Gastroesophageal sphincter (tissue), 4 donors: Measurements from ENCODE around the gene IGSF1. TPM values are rescaled to one million over a fixed set of nuclear protein-coding genes. Genes with fewer than 3 reads are reported as not detected.

Experiments used
- ATAC-seq: fragments of 150-250 bp; one replicate; pipeline ENCODE4 v1.9.1; 2016; ENCODE audit warnings: mild to moderate bottlenecking, moderate library complexity
- H3K27ac ChIP-seq, 4 donors: fragments of 200-600 bp; sonication (generic) in 3 of 4; 1 replicate in 3 of 4; 2 replicates in 1 of 4; pipeline ENCODE4 v1.5.1; 2016 to 2019
- H3K27me3 ChIP-seq: fragments of 200-600 bp; sonication (generic); one replicate; pipeline ENCODE4 v1.5.1; 2019
- H3K36me3 ChIP-seq, 2 donors: fragments of 200-600 bp; sonication (generic); one replicate each; pipeline ENCODE4 v1.5.1; 2019; ENCODE audit warnings: control low read depth in 1 of 2
- H3K4me1 ChIP-seq, 3 donors: fragments of 200-600 bp; sonication (generic); 1 replicate in 2 of 3; 2 replicates in 1 of 3; pipeline ENCODE4 v1.5.1; 2016 to 2019; ENCODE audit warnings: control low read depth in 2 of 3
- H3K4me3 ChIP-seq, 2 donors: fragments of 200-600 bp; sonication (generic); one replicate each; pipeline ENCODE4 v1.5.1; 2019; ENCODE audit warnings: mild to moderate bottlenecking in 1 of 2, moderate library complexity in 1 of 2
- H3K9me3 ChIP-seq, 3 donors: fragments of 200-600 bp; sonication (generic); one replicate each; pipeline ENCODE4 v1.5.1; 2017 to 2019; ENCODE audit warnings: control low read depth in 2 of 3
- CTCF ChIP-seq, 4 experiments: fragments of 200-600 bp in 2 of 4; fragments of 450-650 bp in 2 of 4; sonication (generic) in 1 of 4; IDR thresholded peaks; one replicate each; pipeline ENCODE4 v1.5.1; 2017 to 2019; ENCODE audit warnings: antibody characterized with exemption in 4 of 4, mild to moderate bottlenecking in 2 of 4, moderate library complexity in 2 of 4
- EP300 ChIP-seq: sonication (generic); formaldehyde crosslinking; IDR thresholded peaks from one replicate; pipeline ENCODE4 v1.6.1; 2017; ENCODE audit warnings: antibody characterized with exemption, mild to moderate bottlenecking
- POLR2A ChIP-seq, 2 donors: fragments of 450-650 bp; IDR thresholded peaks; one replicate each; pipeline ENCODE4 v1.6.1; 2017; ENCODE audit warnings: antibody characterized with exemption in 2 of 2, mild to moderate bottlenecking in 2 of 2, moderate library complexity in 1 of 2
- POLR2AphosphoS5 ChIP-seq: sonication (generic); formaldehyde crosslinking; IDR thresholded peaks from one replicate; pipeline ENCODE4 v1.6.1; 2017; ENCODE audit warnings: antibody characterized with exemption
- WGBS, 2 donors: methylation state at CpG; one replicate each; pipeline ENCODE4 v1.1.5; 2018; ENCODE audit warnings: low coverage in 1 of 2; 5-methylcytosine and 5-hydroxymethylcytosine counted together
- total RNA-seq, 4 donors: library from RNA; depleted of rRNA; stranded (reverse); fragments of >200 nt; gene quantifications; one replicate each; pipeline ENCODE4 v1.1.0, GENCODE V29; 2016

IGSF1 gene
- total RNA-seq, 4 donors from 2014 or later, result 1.1 to 2.4 (median 1.9) TPM

GRCh38 chrX:131302701-131303100 lies 13.6 kb upstream of the IGSF1 start:
- no peaks in the 10 kb centered on the region for H3K9me3 ChIP-seq
- no peak for ATAC-seq
- WGBS, 2 donors, result 66 to 82% methylated on average over 3 of the region's 3 CpGs
- H3K4me1 ChIP-seq, result no peaks in the 10 kb centered on the region
- H3K4me3 ChIP-seq, result no peak overlapping the region
- H3K36me3 ChIP-seq, result no peaks in the 10 kb centered on the region
- H3K27me3 ChIP-seq, result no peaks in the 10 kb centered on the region
- TF ChIP-seq EP300 (no peak), CTCF (IDR thresholded peaks at IDR 0.05) (no peak), POLR2AphosphoS5 (no peak), POLR2A (IDR thresholded peaks at IDR 0.05) (no peak)
- H3K27ac ChIP-seq, result no peak overlapping the region

GRCh38 chrX:131301155-131301554 lies 12.0 kb upstream of the IGSF1 start:
- Histone ChIP-seq H3K4me3 (no peak overlapping the region), H3K36me3 (no peaks in the 10 kb centered on the region), H3K27ac (no peak overlapping the region), H3K4me1 (no peaks in the 10 kb centered on the region), H3K9me3 (no peaks in the 10 kb centered on the region), H3K27me3 (no peaks in the 10 kb centered on the region)
- whole genome bisulfite sequencing, 2 donors, result 48 to 55% methylated on average over 5 of the region's 5 CpGs
- TF ChIP-seq POLR2AphosphoS5 (no peak), EP300 (no peak), CTCF (IDR thresholded peaks at IDR 0.05) (no peak), POLR2A (IDR thresholded peaks at IDR 0.05) (no peak)
- no peak for ATAC-seq

GRCh38 chrX:131298846-131299245 lies 9.7 kb upstream of the IGSF1 start:
- Histone ChIP-seq H3K9me3 (no peaks in the 10 kb centered on the region), H3K36me3 (no peaks in the 10 kb centered on the region), H3K4me1 (no peaks in the 10 kb centered on the region), H3K4me3 (no peak overlapping the region), H3K27me3 (no peaks in the 10 kb centered on the region), H3K27ac (no peak overlapping the region)
- no peak for ATAC-seq
- 37 to 100% methylated on average over 1 to 3 of the region's 3 CpGs for WGBS, 2 donors
- TF ChIP-seq EP300 (no peak), POLR2A (IDR thresholded peaks at IDR 0.05) (no peak), CTCF (IDR thresholded peaks at IDR 0.05) (no peak), POLR2AphosphoS5 (no peak)

GRCh38 chrX:131298036-131298435 lies 8.9 kb upstream of the IGSF1 start:
- 58 to 62% methylated on average over 2 of the region's 2 CpGs for WGBS, 2 donors
- H3K4me1 ChIP-seq, result no peaks in the 10 kb centered on the region
- no peak overlapping the region for H3K27ac ChIP-seq
- TF ChIP-seq POLR2AphosphoS5 (no peak), EP300 (no peak), CTCF (IDR thresholded peaks at IDR 0.05) (no peak), POLR2A (IDR thresholded peaks at IDR 0.05) (no peak)
- no peak overlapping the region for H3K4me3 ChIP-seq
- H3K36me3 ChIP-seq, result no peaks in the 10 kb centered on the region
- H3K9me3 ChIP-seq, result no peaks in the 10 kb centered on the region
- no peaks in the 10 kb centered on the region for H3K27me3 ChIP-seq
- ATAC-seq, result no peak

GRCh38 chrX:131289527-131289926 lies 421 bp upstream of the IGSF1 start:
- TF ChIP-seq POLR2A (IDR thresholded peaks at IDR 0.05), result no peak
- TF ChIP-seq EP300, result no peak
- no peak for TF ChIP-seq POLR2AphosphoS5
- TF ChIP-seq CTCF (IDR thresholded peaks at IDR 0.05), result no peak
- H3K9me3 ChIP-seq, result no peaks in the 10 kb centered on the region
- no peaks in the 10 kb centered on the region for H3K27me3 ChIP-seq
- H3K27ac ChIP-seq, result no peak overlapping the region
- no peaks in the 10 kb centered on the region for H3K36me3 ChIP-seq
- H3K4me1 ChIP-seq, result peaks cover 0 to 10% (median 0%) of the 10 kb centered on the region in 3 donors
- no peak for ATAC-seq
- WGBS, 2 donors, result 33% methylated on average over 3 of the region's 4 CpGs; no CpG with 5 or more reads in 1 of the 2 donors
- H3K4me3 ChIP-seq, result peak overlapping the region in 1 of 2 donors; percentile 38
